GM21529 (cell line): Measurements from ENCODE around the gene COL25A1.

Experiments
- ATAC-seq: cut with Tn5 transposase; IDR thresholded peaks from one replicate; pipeline ENCODE4 v1.9.1; 2021; ENCODE audit not compliant: unreplicated experiment

The COL25A1 gene

GRCh38 chr4:109302361-109303139 is at the start of gene COL25A1:
TSS of gene COL25A1 (minus strand) at chr4:109302658.
- ATAC-seq, result no peak

- ATAC-seq, result no peak
Measured at GRCh38 chr4:109350121-109350520, 47.7 kb upstream of the COL25A1 start.

GRCh38 chr4:109334129-109335105 is 32.0 kb upstream of the COL25A1 start:
- ATAC-seq, result no peak

GRCh38 chr4:109332926-109333464 is 30.5 kb upstream of the COL25A1 start:
- ATAC-seq, result no peak

GRCh38 chr4:109327641-109328040 is 25.2 kb upstream of the COL25A1 start:
- ATAC-seq, result no peak

- ATAC-seq, result no peak
Measured at GRCh38 chr4:109325698-109326097, 23.2 kb upstream of the COL25A1 start.

GRCh38 chr4:109323348-109323747 is 20.9 kb upstream of the COL25A1 start:
- ATAC-seq, result no peak

GRCh38 chr4:109321232-109321631 is 18.8 kb upstream of the COL25A1 start:
- no peak for ATAC-seq

- ATAC-seq, result no peak
Measured at GRCh38 chr4:109319684-109320083, 17.2 kb upstream of the COL25A1 start.

- ATAC-seq, result no peak
Measured at GRCh38 chr4:109319156-109319555, 16.7 kb upstream of the COL25A1 start.

- ATAC-seq, result no peak
Measured at GRCh38 chr4:109315818-109316217, 13.4 kb upstream of the COL25A1 start.

GRCh38 chr4:109315341-109315740 is 12.9 kb upstream of the COL25A1 start:
- ATAC-seq, result no peak

GRCh38 chr4:109313168-109314133 is 11.0 kb upstream of the COL25A1 start:
- no peak for ATAC-seq

GRCh38 chr4:109303140-109303496 is 660 bp upstream of the COL25A1 start:
- ATAC-seq, result no peak

GRCh38 chr4:109301651-109302360 is 652 bp downstream of the COL25A1 start:
- ATAC-seq, result no peak

GRCh38 chr4:109298279-109299010 is 4.0 kb downstream of the COL25A1 start:
- no peak for ATAC-seq

- no peak for ATAC-seq
Measured at GRCh38 chr4:109296527-109296926, 5.9 kb downstream of the COL25A1 start.

GRCh38 chr4:109295081-109295480 is 7.4 kb downstream of the COL25A1 start:
- no peak for ATAC-seq

- no peak for ATAC-seq
Measured at GRCh38 chr4:109294468-109295020, 7.9 kb downstream of the COL25A1 start.
